ENCODE data around the gene ANTXR1. TPM values are rescaled to one million over a fixed set of nuclear protein-coding genes. Genes with fewer than 3 reads are reported as not detected.

ANTXR1 gene
- total RNA-seq, 1 donor from 2014 or later, result 54.3 TPM

GRCh38 chr2:69149631-69150215 lies 136.7 kb downstream of the ANTXR1 start:
- Histone ChIP-seq H3K36me3 (peaks cover 4% of the 10 kb centered on the region), H3K4me3 (no peak overlapping the region), H3K4me1 (peaks cover 9% of the 10 kb centered on the region), H3K9me3 (no peaks in the 10 kb centered on the region), H3K27ac (peak overlapping the region; percentile 38), H3K27me3 (ENCODE audit: low read depth) (no peaks in the 10 kb centered on the region)
- TF ChIP-seq, protein P1, sequence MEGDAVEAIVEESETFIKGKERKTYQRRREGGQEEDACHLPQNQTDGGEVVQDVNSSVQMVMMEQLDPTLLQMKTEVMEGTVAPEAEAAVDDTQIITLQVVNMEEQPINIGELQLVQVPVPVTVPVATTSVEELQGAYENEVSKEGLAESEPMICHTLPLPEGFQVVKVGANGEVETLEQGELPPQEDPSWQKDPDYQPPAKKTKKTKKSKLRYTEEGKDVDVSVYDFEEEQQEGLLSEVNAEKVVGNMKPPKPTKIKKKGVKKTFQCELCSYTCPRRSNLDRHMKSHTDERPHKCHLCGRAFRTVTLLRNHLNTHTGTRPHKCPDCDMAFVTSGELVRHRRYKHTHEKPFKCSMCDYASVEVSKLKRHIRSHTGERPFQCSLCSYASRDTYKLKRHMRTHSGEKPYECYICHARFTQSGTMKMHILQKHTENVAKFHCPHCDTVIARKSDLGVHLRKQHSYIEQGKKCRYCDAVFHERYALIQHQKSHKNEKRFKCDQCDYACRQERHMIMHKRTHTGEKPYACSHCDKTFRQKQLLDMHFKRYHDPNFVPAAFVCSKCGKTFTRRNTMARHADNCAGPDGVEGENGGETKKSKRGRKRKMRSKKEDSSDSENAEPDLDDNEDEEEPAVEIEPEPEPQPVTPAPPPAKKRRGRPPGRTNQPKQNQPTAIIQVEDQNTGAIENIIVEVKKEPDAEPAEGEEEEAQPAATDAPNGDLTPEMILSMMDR (IDR thresholded peaks at IDR 0.05), result no peak
- DNase-seq, result no peak
- peak in 1 of 2 donors; percentile 12 for ATAC-seq
- intact Hi-C loops (cut with DNase I), result no loop called here

GRCh38 chr2:69151931-69152330 lies 139.0 kb downstream of the ANTXR1 start:
- H3K27ac ChIP-seq, result no peak overlapping the region
- no peak overlapping the region for H3K4me3 ChIP-seq
- H3K27me3 ChIP-seq (ENCODE audit: low read depth), result no peaks in the 10 kb centered on the region
- no peak for ATAC-seq
- TF ChIP-seq, protein P1 (IDR thresholded peaks at IDR 0.05), result no peak
- no peaks in the 10 kb centered on the region for H3K36me3 ChIP-seq
- H3K9me3 ChIP-seq, result no peaks in the 10 kb centered on the region
- intact Hi-C loops (cut with DNase I), result no loop called here
- DNase-seq, result no peak
- H3K4me1 ChIP-seq, result peaks cover 11% of the 10 kb centered on the region

- no peak overlapping the region for H3K4me3 ChIP-seq
- H3K36me3 ChIP-seq, result no peaks in the 10 kb centered on the region
- DNase-seq (no peak), ATAC-seq (no peak)
- no peak overlapping the region for H3K27ac ChIP-seq
- intact Hi-C loops (cut with DNase I), result no loop called here
- H3K9me3 ChIP-seq, result no peaks in the 10 kb centered on the region
- peaks cover 11% of the 10 kb centered on the region for H3K4me1 ChIP-seq
- no peaks in the 10 kb centered on the region for H3K27me3 ChIP-seq (ENCODE audit: low read depth)
- TF ChIP-seq, protein P1 (IDR thresholded peaks at IDR 0.05), result no peak
Measured at GRCh38 chr2:69152847-69153583, 140.0 kb downstream of the ANTXR1 start.

- H3K27ac ChIP-seq, result no peak overlapping the region
- H3K4me3 ChIP-seq, result no peak overlapping the region
- H3K9me3 ChIP-seq, result no peaks in the 10 kb centered on the region
- TF ChIP-seq, protein P1 (IDR thresholded peaks at IDR 0.05), result no peak
- no peaks in the 10 kb centered on the region for H3K27me3 ChIP-seq (ENCODE audit: low read depth)
- H3K36me3 ChIP-seq, result no peaks in the 10 kb centered on the region
- no peak for ATAC-seq
- DNase-seq, result no peak
- peaks cover 11% of the 10 kb centered on the region for H3K4me1 ChIP-seq
- intact Hi-C loops (cut with DNase I), result no loop called here
Measured at GRCh38 chr2:69154106-69154505, 141.1 kb downstream of the ANTXR1 start.

DNA sequence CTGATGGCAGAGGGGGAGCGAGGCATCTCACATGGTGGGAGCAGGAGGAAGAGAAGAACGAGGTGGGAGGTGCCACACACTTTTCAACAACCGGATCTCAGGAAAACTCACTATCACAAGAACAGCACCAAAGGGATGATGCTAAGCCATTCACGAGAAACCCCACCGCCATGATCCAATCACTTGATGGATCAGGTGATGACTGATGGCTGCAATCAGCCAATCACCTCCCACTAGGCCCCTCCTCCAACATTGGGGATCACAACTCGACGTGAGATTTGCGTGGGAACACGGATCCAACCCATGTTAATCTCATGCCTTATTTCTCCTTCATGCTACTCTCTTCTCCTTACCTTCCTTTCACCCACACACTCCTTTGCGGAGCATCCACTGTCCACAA lies 143.6 kb downstream of the ANTXR1 start:
- H3K9me3 ChIP-seq, result no peaks in the 10 kb centered on the region
- no peaks in the 10 kb centered on the region for H3K36me3 ChIP-seq
- no peak for ATAC-seq
- no peak overlapping the region for H3K27ac ChIP-seq
- peaks cover 6% of the 10 kb centered on the region for H3K4me1 ChIP-seq
- DNase-seq, result no peak
- TF ChIP-seq, protein P1 (IDR thresholded peaks at IDR 0.05), result no peak
- intact Hi-C loops (cut with DNase I), result no loop called here
- H3K27me3 ChIP-seq (ENCODE audit: low read depth), result no peaks in the 10 kb centered on the region
- no peak overlapping the region for H3K4me3 ChIP-seq

Data from lower lobe of right lung (tissue), 2 donors.